Activated T-helper 17 cell treated with anti-CD3 and anti-CD28 coated beads, Interleukin-2, amount 50 U/mL, for 72 hours (primary cell): ENCODE results near the gene METTL6. TPM values are rescaled to one million over a fixed set of nuclear protein-coding genes. Genes with fewer than 3 reads are reported as not detected.
A peak's percentile ranks its signal among the peaks of the same experiment; 100 is the strongest.
"Not testable (repeated sequence)": the region's sequence is repeated elsewhere in the genome, so short reads cannot be mapped to it uniquely, and the experiment has no call there.

ENCODE experiments used
- ATAC-seq: fragments of 150-1000 bp; cut with Tn5 transposase; replicated peaks from 2 replicates; pipeline ENCODE4 v1.10.0; 2021; ENCODE audit warnings: mild to moderate bottlenecking, moderate library complexity
- H3K27ac Mint-ChIP-seq: one replicate; pipeline ENCODE4 v1.8.0; 2022; ENCODE audit warnings: mixed read lengths
- H3K27me3 Mint-ChIP-seq: one replicate; pipeline ENCODE4 v1.8.0; 2022; ENCODE audit warnings: mixed read lengths
- H3K36me3 Mint-ChIP-seq: one replicate; pipeline ENCODE4 v1.8.0; 2022; ENCODE audit warnings: low read depth, mild to moderate bottlenecking, mixed read lengths
- H3K4me1 Mint-ChIP-seq: one replicate; pipeline ENCODE4 v1.8.0; 2022; ENCODE audit warnings: mixed read lengths
- H3K4me3 Mint-ChIP-seq: one replicate; pipeline ENCODE4 v1.8.0; 2022; ENCODE audit warnings: mild to moderate bottlenecking, mixed read lengths
- H3K9me3 Mint-ChIP-seq: one replicate; pipeline ENCODE4 v1.8.0; 2022; ENCODE audit warnings: mixed read lengths
- total RNA-seq, 2 donors: library from RNA; stranded (reverse); gene quantifications; one replicate each; pipeline ENCODE4 v1.2.3, GENCODE V29; 2022

Gene METTL6
- total RNA-seq, 2 donors from 2014 or later: 16.5 to 19.7 TPM

DNA sequence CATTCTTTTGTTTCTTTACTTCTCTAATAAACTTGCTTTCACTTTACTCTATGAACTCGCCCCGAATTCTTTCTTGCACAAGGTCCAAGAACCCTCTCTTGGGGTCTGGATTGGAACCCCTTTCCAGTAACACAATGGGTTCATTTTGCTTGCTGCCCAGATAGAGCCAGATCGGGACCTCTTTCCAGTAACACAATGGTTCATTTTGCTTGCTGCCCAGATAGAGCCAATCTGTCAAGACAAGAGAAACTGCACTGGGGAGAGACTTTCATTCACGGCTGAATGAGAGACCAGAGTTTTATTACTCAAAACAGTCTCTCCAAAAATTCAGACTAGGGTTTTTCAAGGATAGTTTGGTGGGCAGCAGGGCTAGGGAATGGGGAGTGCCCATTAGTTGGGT lies 25.4 kb downstream of the METTL6 start:
- no peaks in the 10 kb centered on the region for H3K36me3 Mint-ChIP-seq
- no peak for ATAC-seq
- no peaks in the 10 kb centered on the region for H3K27me3 Mint-ChIP-seq
- H3K9me3 Mint-ChIP-seq: no peaks in the 10 kb centered on the region
- H3K4me3 Mint-ChIP-seq: no peak overlapping the region
- peak overlapping the region; percentile 8 for H3K27ac Mint-ChIP-seq
- peaks cover 19% of the 10 kb centered on the region for H3K4me1 Mint-ChIP-seq

- Mint-ChIP-seq H3K36me3 (no peaks in the 10 kb centered on the region), H3K4me1 (peaks cover 19% of the 10 kb centered on the region), H3K9me3 (no peaks in the 10 kb centered on the region), H3K4me3 (peak overlapping the region; percentile 20), H3K27me3 (no peaks in the 10 kb centered on the region), H3K27ac (peak overlapping the region; percentile 65)
- ATAC-seq: peak; percentile 31
Observed at GRCh38 chr3:15399970-15400369, 27.4 kb downstream of the METTL6 start.

- H3K4me1 Mint-ChIP-seq: peaks cover 19% of the 10 kb centered on the region
- ATAC-seq, H3K4me3 Mint-ChIP-seq, H3K27ac Mint-ChIP-seq, H3K36me3 Mint-ChIP-seq, H3K27me3 Mint-ChIP-seq, H3K9me3 Mint-ChIP-seq: not testable (repeated sequence)
Observed at GRCh38 chr3:15398731-15399133, 28.6 kb downstream of the METTL6 start.

DNA sequence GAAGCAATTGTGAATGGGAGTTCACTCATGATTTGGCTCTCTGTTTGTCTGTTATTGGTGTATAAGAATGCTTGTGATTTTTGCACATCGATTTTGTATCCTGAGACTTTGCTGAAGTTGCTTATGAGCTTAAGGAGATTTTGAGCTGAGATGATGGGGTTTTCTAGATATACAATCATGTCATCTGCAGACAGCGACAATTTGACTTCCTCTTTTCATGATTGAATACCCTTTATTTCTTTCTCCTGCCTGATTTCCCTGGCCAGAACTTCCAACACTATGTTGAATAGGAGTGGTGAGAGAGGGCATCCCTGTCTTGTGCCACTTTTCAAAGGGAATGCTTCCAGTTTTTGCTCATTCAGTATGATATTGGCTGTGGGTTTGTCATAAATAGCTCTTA lies 34.1 kb downstream of the METTL6 start:
- not testable (repeated sequence) for H3K4me1 Mint-ChIP-seq, H3K36me3 Mint-ChIP-seq, H3K27me3 Mint-ChIP-seq, H3K4me3 Mint-ChIP-seq, H3K9me3 Mint-ChIP-seq, ATAC-seq, H3K27ac Mint-ChIP-seq

DNA sequence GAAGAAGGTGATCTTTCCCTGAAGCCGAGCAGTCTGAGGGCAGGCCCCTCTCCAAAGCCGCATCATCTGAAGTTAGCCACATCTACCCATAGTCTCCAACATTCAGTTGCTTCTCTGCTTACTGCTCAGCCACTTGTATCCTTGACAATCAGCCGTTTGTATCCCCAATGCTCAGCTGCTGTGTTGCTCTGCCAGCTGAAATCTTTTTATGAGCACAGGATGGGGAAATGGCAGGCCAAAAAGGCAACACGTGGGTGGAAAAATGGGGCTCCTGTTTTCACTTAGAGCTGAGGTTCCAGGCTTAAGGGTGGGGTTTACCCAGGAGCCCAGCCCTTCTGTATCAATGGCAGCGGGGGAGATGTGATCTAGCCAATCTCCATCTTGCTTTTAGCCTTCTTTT lies 36.3 kb downstream of the METTL6 start:
- Mint-ChIP-seq H3K27me3 (no peaks in the 10 kb centered on the region), H3K9me3 (no peaks in the 10 kb centered on the region), H3K4me1 (no peaks in the 10 kb centered on the region), H3K4me3 (no peak overlapping the region), H3K27ac (no peak overlapping the region), H3K36me3 (no peaks in the 10 kb centered on the region)
- ATAC-seq: no peak

DNA sequence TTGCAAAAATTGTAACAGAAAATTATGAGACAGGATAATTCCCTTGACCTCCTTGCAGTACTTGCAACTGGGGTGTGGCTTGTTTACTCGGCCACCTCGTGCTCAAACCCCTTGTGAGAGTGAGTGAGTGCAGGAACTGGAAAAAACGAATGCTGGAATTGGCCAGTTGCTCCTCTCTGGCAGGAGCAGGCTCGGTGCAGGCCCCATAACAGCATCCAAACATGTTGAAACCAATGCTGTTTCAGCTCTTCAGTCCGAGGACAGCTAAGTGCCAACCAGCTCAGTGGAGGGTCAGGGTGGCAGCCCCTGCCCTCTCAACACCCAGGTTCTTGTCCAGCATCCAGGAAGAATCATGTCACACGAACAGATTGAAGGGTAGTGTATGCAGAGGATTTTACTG lies 36.9 kb downstream of the METTL6 start:
- Mint-ChIP-seq H3K4me1 (no peaks in the 10 kb centered on the region), H3K4me3 (no peak overlapping the region), H3K9me3 (no peaks in the 10 kb centered on the region), H3K27ac (no peak overlapping the region), H3K27me3 (no peaks in the 10 kb centered on the region), H3K36me3 (no peaks in the 10 kb centered on the region)
- no peak for ATAC-seq

GRCh38 chr3:15388335-15388734 lies 39.0 kb downstream of the METTL6 start:
- not testable (repeated sequence) for ATAC-seq, H3K27ac Mint-ChIP-seq, H3K9me3 Mint-ChIP-seq, H3K4me1 Mint-ChIP-seq, H3K27me3 Mint-ChIP-seq, H3K36me3 Mint-ChIP-seq, H3K4me3 Mint-ChIP-seq

DNA sequence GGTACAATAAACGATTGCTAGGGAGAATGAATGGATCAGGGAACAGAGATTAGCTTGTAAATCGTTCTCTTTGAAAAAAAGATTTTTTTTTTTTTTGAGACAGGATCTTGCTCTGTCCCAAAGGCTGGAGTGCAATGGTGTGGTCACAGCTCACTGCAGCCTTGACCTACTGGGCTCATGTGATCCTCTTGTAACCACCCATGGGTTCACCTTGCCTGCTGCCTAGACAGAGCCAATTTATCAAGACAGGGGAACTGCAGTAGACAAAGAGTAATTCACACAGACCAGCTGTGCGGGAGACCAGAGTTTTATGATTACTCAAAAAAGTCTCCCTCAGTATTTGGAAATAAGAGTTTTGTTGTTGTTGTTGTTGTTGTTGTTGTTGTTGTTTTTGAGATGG lies 39.6 kb downstream of the METTL6 start:
- H3K4me1 Mint-ChIP-seq: no peaks in the 10 kb centered on the region
- no peaks in the 10 kb centered on the region for H3K9me3 Mint-ChIP-seq
- H3K4me3 Mint-ChIP-seq: no peak overlapping the region
- no peaks in the 10 kb centered on the region for H3K36me3 Mint-ChIP-seq
- H3K27ac Mint-ChIP-seq: no peak overlapping the region
- no peak for ATAC-seq
- H3K27me3 Mint-ChIP-seq: no peaks in the 10 kb centered on the region

- no peaks in the 10 kb centered on the region for H3K4me1 Mint-ChIP-seq
- no peak for ATAC-seq
- no peak overlapping the region for H3K4me3 Mint-ChIP-seq
- H3K27me3 Mint-ChIP-seq: no peaks in the 10 kb centered on the region
- H3K9me3 Mint-ChIP-seq: no peaks in the 10 kb centered on the region
- H3K36me3 Mint-ChIP-seq: no peaks in the 10 kb centered on the region
- H3K27ac Mint-ChIP-seq: no peak overlapping the region
Observed at GRCh38 chr3:15387171-15387581, 40.2 kb downstream of the METTL6 start.

DNA sequence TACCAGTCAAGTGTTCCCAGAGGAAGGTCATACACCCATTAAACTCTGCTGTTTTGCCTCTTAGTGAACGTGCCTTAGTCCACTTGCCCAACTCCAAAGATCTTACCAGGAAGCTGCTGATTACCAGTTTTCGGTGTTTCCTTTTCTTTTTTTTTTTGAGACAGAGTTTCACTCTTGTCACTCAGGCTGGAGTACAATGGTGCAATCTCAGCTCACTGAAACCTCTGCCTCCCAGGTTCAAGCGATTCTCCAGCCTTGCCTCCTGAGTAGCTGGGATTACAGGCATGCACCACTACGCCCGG lies 40.7 kb downstream of the METTL6 start:
- not testable (repeated sequence) for ATAC-seq, H3K27me3 Mint-ChIP-seq, H3K27ac Mint-ChIP-seq, H3K4me1 Mint-ChIP-seq, H3K4me3 Mint-ChIP-seq, H3K36me3 Mint-ChIP-seq, H3K9me3 Mint-ChIP-seq

- Mint-ChIP-seq H3K36me3 (no peaks in the 10 kb centered on the region), H3K9me3 (no peaks in the 10 kb centered on the region), H3K27ac (no peak overlapping the region), H3K4me1 (no peaks in the 10 kb centered on the region), H3K4me3 (no peak overlapping the region), H3K27me3 (no peaks in the 10 kb centered on the region)
- no peak for ATAC-seq
Observed at GRCh38 chr3:15385901-15386653, 41.3 kb downstream of the METTL6 start.

DNA sequence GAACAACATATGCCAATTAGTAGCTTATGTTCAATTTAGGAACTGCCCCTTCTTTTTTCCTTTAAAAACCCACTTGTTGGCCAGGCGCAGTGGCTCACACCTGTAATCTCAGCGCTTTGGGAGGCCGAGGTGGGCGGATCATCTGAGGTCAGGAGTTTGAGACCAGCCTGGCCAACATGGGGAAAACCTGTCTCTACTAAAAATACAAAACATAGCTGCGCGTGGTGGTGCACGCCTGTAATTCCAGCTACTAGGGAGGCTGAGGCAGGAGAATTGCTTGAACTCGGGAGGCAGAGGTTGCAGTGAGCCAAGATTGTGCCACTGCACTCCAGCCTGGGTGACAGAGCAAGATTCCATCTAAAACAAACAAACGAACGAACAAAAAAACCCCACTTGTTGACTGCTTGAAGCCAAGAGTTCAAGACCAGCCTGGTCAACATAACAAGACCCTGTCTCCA lies 42.1 kb downstream of the METTL6 start:
- H3K4me1 Mint-ChIP-seq, H3K4me3 Mint-ChIP-seq, ATAC-seq, H3K27ac Mint-ChIP-seq, H3K36me3 Mint-ChIP-seq, H3K9me3 Mint-ChIP-seq, H3K27me3 Mint-ChIP-seq: not testable (repeated sequence)

- H3K27ac Mint-ChIP-seq: no peak overlapping the region
- H3K27me3 Mint-ChIP-seq: no peaks in the 10 kb centered on the region
- H3K9me3 Mint-ChIP-seq: no peaks in the 10 kb centered on the region
- ATAC-seq: no peak
- H3K36me3 Mint-ChIP-seq: no peaks in the 10 kb centered on the region
- no peaks in the 10 kb centered on the region for H3K4me1 Mint-ChIP-seq
- H3K4me3 Mint-ChIP-seq: no peak overlapping the region
Observed at GRCh38 chr3:15384510-15385237, 42.7 kb downstream of the METTL6 start.

DNA sequence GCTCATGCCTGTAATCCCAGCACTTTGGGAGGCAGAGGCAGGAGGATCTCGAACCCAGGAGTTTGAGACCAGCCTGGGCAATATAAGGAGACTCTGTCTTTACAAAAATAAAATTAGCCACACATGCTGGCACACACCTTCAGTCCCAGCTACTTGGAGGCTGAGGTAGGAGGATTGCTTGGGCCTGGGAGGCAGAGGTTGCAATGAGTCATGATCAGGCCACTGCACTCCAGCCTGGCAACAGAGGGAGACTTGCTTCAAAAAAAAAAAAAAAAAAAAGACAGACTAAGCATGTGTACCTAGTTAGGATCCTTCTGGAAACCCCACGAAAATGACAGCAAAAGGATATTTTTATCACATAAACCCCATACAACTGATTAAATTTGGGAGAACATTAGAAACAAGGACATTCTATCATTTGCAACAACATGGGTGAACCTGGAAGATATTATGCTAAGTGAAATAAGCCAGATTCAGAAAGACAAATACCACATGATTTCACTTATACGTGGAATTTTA lies 44.9 kb downstream of the METTL6 start:
- Mint-ChIP-seq H3K27me3 (no peaks in the 10 kb centered on the region), H3K27ac (no peak overlapping the region), H3K9me3 (no peaks in the 10 kb centered on the region), H3K36me3 (no peaks in the 10 kb centered on the region), H3K4me3 (no peak overlapping the region), H3K4me1 (peaks cover 4% of the 10 kb centered on the region)
- no peak for ATAC-seq
